Activated CD4-positive, alpha-beta T cell treated with anti-CD3 and anti-CD28 coated beads, Interleukin-2, amount 50 U/mL, for 4 hours (primary cell): ENCODE measurements around the gene TDRD12.

Source experiments
- DNase-seq, 2 experiments: peaks; one replicate each; pipeline ENCODE4 v3.0.0-alpha.2; 2020

The TDRD12 gene

DNA sequence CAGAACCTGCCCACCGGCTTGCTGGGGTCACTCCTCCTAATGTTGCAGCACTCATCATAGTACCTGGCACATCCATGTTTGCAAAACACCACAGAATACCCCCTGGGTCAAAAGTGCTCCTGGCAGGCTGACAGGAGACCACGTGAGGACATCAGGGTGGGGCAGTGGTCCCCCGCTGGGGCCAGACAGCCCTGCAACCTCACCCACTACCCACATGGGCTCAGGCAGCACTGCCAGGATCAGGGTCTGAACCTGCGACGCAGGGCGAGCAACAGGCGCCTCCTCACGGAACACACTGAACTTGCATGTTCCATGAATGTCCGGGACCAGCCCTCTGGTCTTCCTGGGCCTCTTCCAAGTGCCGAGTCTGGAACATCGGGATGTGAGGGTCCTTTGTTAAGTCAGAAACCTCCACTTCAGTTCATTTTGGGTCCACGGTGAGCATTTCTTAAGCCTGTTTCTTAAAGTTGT, 151.4 kb downstream of the TDRD12 start:
- no peak for DNase-seq

DNA sequence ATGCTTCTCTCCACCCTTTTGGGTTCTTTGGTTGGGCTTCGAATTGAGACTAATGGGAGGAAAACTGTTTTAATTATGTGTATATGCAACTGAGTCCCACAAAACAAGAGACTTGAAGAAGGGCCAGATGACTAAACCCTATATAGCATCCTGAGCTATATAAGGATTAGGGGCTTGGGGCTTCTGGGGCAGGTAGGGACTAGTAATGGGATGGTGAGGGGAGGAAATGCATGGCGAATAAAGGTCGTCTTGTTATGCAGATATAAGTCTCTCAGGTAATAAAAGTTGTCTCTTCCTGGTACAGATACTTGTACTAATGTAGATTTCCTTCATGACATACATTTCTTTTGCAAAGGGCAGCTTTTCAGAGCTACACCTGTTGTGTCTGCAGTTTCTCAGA, 152.8 kb downstream of the TDRD12 start:
- DNase-seq: no peak

DNA sequence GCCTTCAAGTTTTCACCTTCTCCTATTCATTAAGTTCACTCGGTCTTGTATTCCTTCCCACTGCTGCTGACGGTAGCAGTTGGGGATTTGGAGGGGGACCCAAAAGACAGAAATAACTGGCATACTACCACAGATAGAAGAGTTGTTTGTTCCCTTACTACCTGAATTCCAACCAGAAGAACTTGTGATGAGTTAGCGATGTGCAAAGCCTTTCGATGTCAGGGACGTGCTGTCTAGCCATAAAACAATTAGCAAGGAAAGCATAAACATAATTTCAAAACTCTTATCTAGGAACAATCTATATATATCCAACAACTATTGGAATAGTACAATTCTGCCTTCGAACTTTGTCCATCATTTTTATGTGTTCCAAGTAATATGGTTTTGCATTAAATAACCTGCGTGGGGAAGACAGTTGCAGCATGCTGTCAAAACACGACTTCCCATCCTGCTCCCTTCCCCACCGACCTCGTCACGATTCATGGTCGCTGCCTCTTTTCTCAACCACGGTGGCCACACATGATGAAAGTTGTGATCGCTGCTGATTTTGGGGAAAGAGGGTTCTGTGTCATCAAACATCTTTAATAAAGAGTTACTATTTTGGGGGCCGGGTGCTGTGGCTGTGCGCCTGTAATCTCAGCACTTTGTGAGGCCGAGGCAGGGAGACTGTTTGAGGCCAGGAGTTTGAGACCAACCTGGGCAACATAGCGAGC, 153.8 kb downstream of the TDRD12 start:
- no peak for DNase-seq

DNA sequence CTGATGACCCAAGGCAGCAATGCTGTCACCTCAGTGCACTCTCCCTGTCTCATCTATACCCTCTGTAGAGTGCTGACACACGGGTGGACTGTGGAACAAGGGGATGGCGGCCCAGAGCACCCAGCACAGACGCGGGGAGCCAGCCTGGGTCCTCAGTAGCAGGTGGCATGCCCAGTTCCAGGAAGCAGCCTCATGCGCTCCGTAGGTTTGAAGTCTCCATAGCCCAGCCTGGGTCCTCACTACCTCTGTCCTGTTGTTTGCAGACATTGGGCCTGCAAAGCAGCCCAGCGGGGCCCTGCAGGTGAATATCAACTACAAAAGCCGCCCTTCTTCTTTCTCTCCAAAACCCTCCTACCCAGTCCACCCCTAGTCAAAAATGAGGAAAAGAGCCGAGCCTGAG, 155.0 kb downstream of the TDRD12 start:
- DNase-seq: no peak

DNA sequence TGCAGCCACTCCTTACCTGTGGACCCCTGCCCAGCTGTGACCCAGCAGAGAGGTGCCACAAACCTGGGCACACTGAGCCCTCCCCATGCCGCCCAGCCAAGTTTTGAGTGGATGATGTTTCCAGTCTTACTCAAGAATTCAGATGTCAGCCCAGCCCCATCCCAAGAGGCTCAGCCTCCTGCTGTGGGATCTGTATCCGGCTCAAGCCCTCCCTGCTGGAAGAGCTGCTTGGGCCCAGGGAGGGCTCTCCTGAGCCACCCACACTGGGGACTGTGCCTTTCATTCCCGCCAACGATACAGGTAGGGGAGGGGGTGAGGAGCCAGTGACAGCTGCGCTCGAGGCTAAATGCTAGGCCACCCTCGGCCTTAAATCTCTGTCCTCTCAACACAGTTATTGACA, 155.9 kb downstream of the TDRD12 start:
- no peak for DNase-seq

DNA sequence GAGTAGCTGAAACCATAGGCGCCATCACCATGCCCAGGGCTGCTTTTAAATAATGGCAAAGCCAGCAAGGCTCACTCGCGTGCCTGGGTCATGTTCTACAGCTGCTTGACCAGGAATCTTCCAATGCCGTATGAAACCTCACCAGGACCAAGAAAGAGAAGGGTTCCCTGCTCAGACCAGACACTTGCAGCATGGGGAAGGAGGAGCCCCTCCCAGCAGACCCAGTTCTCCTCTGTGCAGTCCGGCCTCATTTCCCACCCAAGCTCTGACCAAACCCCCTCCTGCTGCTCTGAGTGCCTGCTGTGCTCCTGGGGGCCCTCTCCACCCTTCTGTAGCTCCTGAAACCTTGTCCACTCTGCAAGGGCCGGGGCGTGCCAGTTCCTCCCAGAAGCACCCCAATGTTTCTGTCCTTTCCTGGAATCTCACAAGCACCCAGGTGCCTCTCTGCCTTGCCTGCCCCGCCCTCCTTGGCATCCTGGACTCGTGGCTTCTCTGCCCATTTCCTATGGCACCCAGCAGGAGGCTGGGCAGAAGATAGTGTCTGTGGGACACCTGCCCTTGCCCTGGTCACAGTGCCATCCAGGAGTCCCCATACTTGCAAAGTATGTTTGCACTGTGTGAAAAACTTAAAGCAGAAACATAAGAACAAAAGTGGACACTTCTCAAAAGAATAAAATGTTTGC, 156.8 kb downstream of the TDRD12 start:
- no peak for DNase-seq

DNA sequence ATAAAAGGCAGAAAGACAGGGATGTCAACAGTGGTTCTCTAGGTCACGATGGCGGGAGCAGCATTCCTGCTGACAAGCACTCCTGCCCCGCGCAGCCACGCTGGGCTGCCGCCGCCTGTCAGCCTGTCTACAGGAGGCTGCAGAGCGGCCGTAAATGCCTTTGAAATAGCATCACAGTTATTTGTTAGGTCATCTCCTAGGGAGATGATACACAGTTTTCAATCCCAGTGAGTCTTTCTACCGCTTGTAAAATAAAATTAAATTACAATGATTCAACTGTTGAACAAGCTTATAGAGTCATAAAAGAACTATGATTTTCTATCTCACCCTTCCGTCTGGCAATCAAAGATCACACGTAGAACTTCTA, 157.3 kb downstream of the TDRD12 start:
- DNase-seq: no peak
